IMR-90 (cell line): ENCODE measurements around the gene SF3B5. TPM values are rescaled to one million over a fixed set of nuclear protein-coding genes. Genes with fewer than 3 reads are reported as not detected.

Experiments
- ATAC-seq: fragments of 200-7000 bp; cut with Tn5 transposase; 2 replicates; pipeline ENCODE4 v1.9.1; 2020; ENCODE audit warnings: low read depth, mild to moderate bottlenecking, moderate library complexity
- BruUV-seq: library from RNA; stranded (reverse); fragments of 400-500 nt; replicated peaks from 2 replicates; lab custom pipeline; 2021; lab: Mats Ljungman, UMichigan
- CTCF ChIA-PET: fragments of 300-600 bp; formaldehyde crosslinking; extraction: SDS; loops from one replicate; lab custom pipeline; 2021; ENCODE audit warnings: antibody characterized with exemption; lab: Yijun Ruan, JAX
- POLR2A ChIA-PET: fragments of 300-600 bp; sonication (Branson Sonifier 250); formaldehyde crosslinking; loops from one replicate; lab custom pipeline; 2022; ENCODE audit warnings: antibody characterized with exemption; ENCODE audit not compliant: unreplicated experiment; lab: Charles Lee
- DNase-seq: peaks from one replicate; pipeline ENCODE4 v3.0.0; 2013
- H2AFZ ChIP-seq: replicated peaks from 2 replicates; pipeline ENCODE3; 2013; ENCODE audit warnings: low read length, mild to moderate bottlenecking; ENCODE audit not compliant: poor library complexity
- H2AK5ac ChIP-seq: 2 replicates; pipeline ENCODE4 v1.6.1; 2013; ENCODE audit warnings: low read depth, low read length, inconsistent platforms
- H2AK9ac ChIP-seq: replicated peaks from 2 replicates; pipeline ENCODE3; 2013; ENCODE audit warnings: mild to moderate bottlenecking, low read depth, low read length, moderate library complexity; ENCODE audit not compliant: poor library complexity
- H2BK120ac ChIP-seq: 2 replicates; pipeline ENCODE4 v1.6.1; 2013; ENCODE audit warnings: low read depth, low read length, inconsistent platforms
- H2BK15ac ChIP-seq: 3 replicates; pipeline ENCODE4 v1.6.1; 2013; ENCODE audit warnings: low read depth, low read length, inconsistent platforms
- H2BK20ac ChIP-seq: 2 replicates; pipeline ENCODE4 v1.6.1; 2013; ENCODE audit warnings: low read depth, mild to moderate bottlenecking, inconsistent platforms, low read length, moderate library complexity
- H2BK5ac ChIP-seq: 2 replicates; pipeline ENCODE4 v1.6.1; 2013; ENCODE audit warnings: mild to moderate bottlenecking, low read depth, low read length, inconsistent platforms; ENCODE audit not compliant: poor library complexity, severe bottlenecking
- H3K14ac ChIP-seq: replicated peaks from 2 replicates; pipeline ENCODE4 v1.6.1; 2013; ENCODE audit warnings: low read depth, low read length, inconsistent platforms
- H3K18ac ChIP-seq: 2 replicates; pipeline ENCODE4 v1.6.1; 2013; ENCODE audit warnings: low read depth, low read length, control low read depth
- H3K23ac ChIP-seq: 2 replicates; pipeline ENCODE4 v1.6.1; 2013; ENCODE audit warnings: low read depth, low read length, inconsistent platforms
- H3K27ac ChIP-seq: 2 replicates; pipeline ENCODE4 v1.5.1; 2013; ENCODE audit warnings: mild to moderate bottlenecking, control low read depth, low read length; ENCODE audit not compliant: insufficient read depth
- H3K27me3 ChIP-seq: 2 replicates; pipeline ENCODE4 v1.6.1; 2013; ENCODE audit warnings: low read length; ENCODE audit not compliant: control insufficient read depth, insufficient read depth
- H3K36me3 ChIP-seq: 2 replicates; pipeline ENCODE4 v1.6.1; 2013; ENCODE audit warnings: low read length, mixed read lengths; ENCODE audit not compliant: control insufficient read depth, insufficient read depth
- H3K4ac ChIP-seq: 2 replicates; pipeline ENCODE4 v1.6.1; 2013; ENCODE audit warnings: low read depth, low read length, inconsistent platforms
- H3K4me1 ChIP-seq: 2 replicates; pipeline ENCODE4 v1.6.1; 2013; ENCODE audit warnings: low read length, mixed read lengths; ENCODE audit not compliant: control insufficient read depth, insufficient read depth
- H3K4me2 ChIP-seq: 2 replicates; pipeline ENCODE4 v1.6.1; 2013; ENCODE audit warnings: low read depth, mild to moderate bottlenecking, control low read depth, low read length, moderate library complexity
- H3K4me3 ChIP-seq: 2 replicates; pipeline ENCODE4 v1.5.1; 2013; ENCODE audit warnings: low read depth, mild to moderate bottlenecking, control low read depth, low read length, moderate library complexity; ENCODE audit not compliant: insufficient read depth
- H3K56ac ChIP-seq: 2 replicates; pipeline ENCODE4 v1.6.1; 2013; ENCODE audit warnings: low read length, inconsistent platforms; ENCODE audit not compliant: insufficient read depth; ENCODE audit errors: extremely low read depth
- H3K79me1 ChIP-seq, 2 experiments: 2 replicates each; pipeline ENCODE4 v1.6.1; 2013; ENCODE audit warnings: low read length in 2 of 2, inconsistent platforms in 1 of 2, low read depth in 1 of 2
- H3K9ac ChIP-seq: 2 replicates; pipeline ENCODE4 v1.6.1; 2013; ENCODE audit warnings: low read depth, low read length, control low read depth
- H3K9me1 ChIP-seq: 2 replicates; pipeline ENCODE4 v1.6.1; 2013; ENCODE audit warnings: low read length, inconsistent platforms; ENCODE audit not compliant: insufficient read depth
- H3K9me3 ChIP-seq: 2 replicates; pipeline ENCODE4 v1.6.1; 2013; ENCODE audit warnings: low read length; ENCODE audit not compliant: control insufficient read depth, insufficient read depth
- H4K20me1 ChIP-seq: 2 replicates; pipeline ENCODE4 v1.6.1; 2013; ENCODE audit warnings: low read length, inconsistent platforms; ENCODE audit not compliant: insufficient read depth
- H4K5ac ChIP-seq: 2 replicates; pipeline ENCODE4 v1.6.1; 2013; ENCODE audit warnings: mild to moderate bottlenecking, low read depth, low read length, control low read depth
- H4K8ac ChIP-seq, 2 experiments: 2 replicates each; pipeline ENCODE4 v1.6.1; 2013; ENCODE audit warnings: low read depth in 2 of 2, low read length in 2 of 2, control low read depth in 1 of 2, inconsistent platforms in 1 of 2
- H4K91ac ChIP-seq: 2 replicates; pipeline ENCODE4 v1.6.1; 2013; ENCODE audit warnings: low read depth, low read length, inconsistent platforms; ENCODE audit not compliant: insufficient read depth
- ELK1 ChIP-seq: fragments of 150-350 bp; IDR thresholded peaks from 2 replicates; pipeline ENCODE4 v1.6.1; 2016; ENCODE audit warnings: low read depth, mild to moderate bottlenecking, low read length, moderate library complexity, borderline replicate concordance
- FOS ChIP-seq: fragments of 150-350 bp; IDR thresholded peaks from 2 replicates; pipeline ENCODE4 v1.6.1; 2016; ENCODE audit warnings: low read depth, low read length
- WGBS, 2 experiments: methylation state at CpG; one replicate each; pipeline versions ENCODE4 v1.1.5 to v1.1.7; 2013; ENCODE audit warnings: missing lambda C conversion rate in 2 of 2; ENCODE audit not compliant: insufficient read length in 1 of 2; ENCODE audit errors: extremely low coverage in 2 of 2; 5-methylcytosine and 5-hydroxymethylcytosine counted together
- dilution Hi-C: fragments of 300-500 bp; cut with HindIII; formaldehyde crosslinking; loops from one replicate; pipeline ENCODE4 v1.14.3; 2018; ENCODE audit warnings: low sequenced_read_pairs; ENCODE audit not compliant: unreplicated experiment
- in situ Hi-C: fragments of 300-500 bp; cut with MboI; formaldehyde crosslinking; loops from 3 replicates; pipeline ENCODE4 v1.14.3; 2019; ENCODE audit warnings: low sequenced_read_pairs, inconsistent platforms, mixed read lengths
- intact Hi-C: fragments of 100-400 bp; cut with micrococcal nuclease; formaldehyde crosslinking; loops from 2 replicates; pipeline ENCODE4 v1.10.0; 2022
- polyA plus RNA-seq, 3 experiments: library from polyadenylated mRNA; depleted of rRNA; stranded (reverse); fragments of >200 nt; gene quantifications; 2 replicates each; pipeline ENCODE4 v1.2.3, GENCODE V29; 2012; ENCODE audit warnings: low replicate concordance in 1 of 3
- total RNA-seq: library from RNA; depleted of rRNA; stranded (reverse); fragments of >200 nt; gene quantifications from 2 replicates; pipeline ENCODE4 v1.2.3, GENCODE V29; 2012

Gene SF3B5
- total and polyA plus RNA-seq, 2 of the 4 experiments (the other 2 are of a cell fraction): 227 to 333 TPM

- Histone ChIP-seq H4K20me1 (no peaks in the 10 kb centered on the region), H4K8ac (no peak overlapping the region), H3K36me3 (no peaks in the 10 kb centered on the region), H3K79me1 (no peaks in the 10 kb centered on the region), H2AK5ac (no peak overlapping the region), H2AK9ac (no peak overlapping the region), H3K4me2 (no peak overlapping the region), H3K14ac (no peak overlapping the region), H3K9ac (no peak overlapping the region), H3K23ac (no peak overlapping the region), H3K27me3 (peaks cover 70% of the 10 kb centered on the region), H3K9me3 (no peaks in the 10 kb centered on the region), H3K56ac (no peak overlapping the region), H3K4me3 (no peak overlapping the region), H3K27ac (no peak overlapping the region), H4K91ac (no peak overlapping the region), H2BK20ac (no peak overlapping the region), H4K5ac (no peak overlapping the region), H3K9me1 (0 out of 2 replicates have a peak, but pooled peaks cover 4% of the 10 kb centered on the region), H2BK5ac (no peak overlapping the region), H2BK15ac (no peak overlapping the region), H3K4me1 (peaks cover 3% of the 10 kb centered on the region; the same call in 1 of the 2 replicates), H2AFZ (no peak overlapping the region), H2BK120ac (no peak overlapping the region), H3K4ac (no peak overlapping the region), H3K18ac (no peak overlapping the region)
- no CpG with 5 or more reads among the region's 4 CpGs for WGBS, 2 experiments
- no TSS peak for BruUV-seq
- no peak for TF ChIP-seq ELK1
- no peak for TF ChIP-seq FOS
- POLR2A ChIA-PET: no interaction called here
- DNase-seq (no peak), ATAC-seq (no peak)
- dilution Hi-C loops: no loop called here
- in situ Hi-C loops: no loop called here
- CTCF ChIA-PET: interaction anchor here (0.6 kb wide), 1 partner anchor 13 kb away, joined by 3 read pairs; no protein-coding TSS in a partner anchor
- intact Hi-C loops: no loop called here
These were observed 29.1 kb downstream of the SF3B5 start for GRCh38 chr6:144066255-144066654.
